HG03571 (cell line): ENCODE data around the gene LRRC75B.
"Not testable (repeated sequence)": the region's sequence is repeated elsewhere in the genome, so short reads cannot be mapped to it uniquely, and the experiment has no call there.

Source experiments
- ATAC-seq: cut with Tn5 transposase; IDR thresholded peaks from one replicate; pipeline ENCODE4 v1.9.1; 2021; ENCODE audit not compliant: unreplicated experiment

Gene LRRC75B, protein sequence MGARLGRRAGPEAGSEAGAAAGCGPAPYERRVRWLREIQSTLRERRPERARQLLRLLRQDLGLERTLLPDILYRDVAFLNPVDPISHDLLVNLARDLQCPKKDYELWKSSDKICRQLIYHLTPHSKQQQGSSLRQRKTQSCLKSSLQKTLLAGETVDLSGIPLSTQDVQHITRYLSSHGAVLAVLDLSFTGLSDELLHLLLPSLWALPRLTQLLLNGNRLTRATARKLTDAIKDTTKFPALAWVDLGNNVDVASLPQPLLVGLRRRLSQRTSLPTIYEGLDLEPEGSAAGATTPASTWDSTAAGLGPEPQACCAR

DNA sequence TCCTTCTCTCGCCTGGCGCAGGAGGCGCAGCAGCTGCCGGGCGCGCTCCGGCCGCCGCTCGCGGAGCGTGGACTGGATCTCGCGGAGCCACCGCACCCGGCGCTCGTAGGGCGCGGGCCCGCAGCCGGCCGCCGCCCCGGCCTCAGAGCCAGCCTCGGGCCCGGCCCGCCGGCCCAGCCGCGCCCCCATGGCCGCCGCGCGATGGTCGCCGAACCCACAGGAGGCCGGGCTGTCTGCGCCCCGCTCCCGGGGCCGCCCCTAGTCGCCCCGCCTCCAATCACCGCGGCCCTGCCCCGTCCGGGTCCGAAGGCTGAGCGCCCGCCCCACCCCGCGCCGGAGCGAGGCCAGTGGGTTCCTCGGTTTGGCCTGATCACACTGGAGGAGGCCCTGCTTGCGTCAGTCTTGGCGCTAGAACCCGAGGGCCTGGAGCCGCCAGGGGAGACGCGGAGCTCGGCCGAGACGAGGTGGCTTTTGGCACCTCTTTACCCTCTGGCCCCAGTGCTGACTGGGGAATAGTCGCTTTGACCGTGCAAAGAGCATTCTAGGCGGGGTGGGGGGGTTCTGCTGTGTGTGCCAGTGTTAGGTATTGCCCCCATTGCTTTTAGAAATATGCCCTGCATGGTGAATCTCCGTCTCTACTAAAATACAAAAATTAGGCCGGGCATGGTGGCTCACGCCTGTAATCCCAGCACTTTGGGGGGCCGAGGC is at the start of gene LRRC75B:
Gene LRRC75B (minus strand): TSS at position 223 of the 708 bp plus-strand sequence. CDS start 34 bp downstream, at position 189.
- ATAC-seq = peak; percentile 66

- ATAC-seq = not testable (repeated sequence)
Measured at GRCh38 chr22:24642307-24642706, 49.4 kb upstream of the LRRC75B start.

- ATAC-seq = not testable (repeated sequence)
Measured at GRCh38 chr22:24636513-24636912, 43.6 kb upstream of the LRRC75B start.

GRCh38 chr22:24634776-24635389 is 42.0 kb upstream of the LRRC75B start:
- not testable (repeated sequence) for ATAC-seq

DNA sequence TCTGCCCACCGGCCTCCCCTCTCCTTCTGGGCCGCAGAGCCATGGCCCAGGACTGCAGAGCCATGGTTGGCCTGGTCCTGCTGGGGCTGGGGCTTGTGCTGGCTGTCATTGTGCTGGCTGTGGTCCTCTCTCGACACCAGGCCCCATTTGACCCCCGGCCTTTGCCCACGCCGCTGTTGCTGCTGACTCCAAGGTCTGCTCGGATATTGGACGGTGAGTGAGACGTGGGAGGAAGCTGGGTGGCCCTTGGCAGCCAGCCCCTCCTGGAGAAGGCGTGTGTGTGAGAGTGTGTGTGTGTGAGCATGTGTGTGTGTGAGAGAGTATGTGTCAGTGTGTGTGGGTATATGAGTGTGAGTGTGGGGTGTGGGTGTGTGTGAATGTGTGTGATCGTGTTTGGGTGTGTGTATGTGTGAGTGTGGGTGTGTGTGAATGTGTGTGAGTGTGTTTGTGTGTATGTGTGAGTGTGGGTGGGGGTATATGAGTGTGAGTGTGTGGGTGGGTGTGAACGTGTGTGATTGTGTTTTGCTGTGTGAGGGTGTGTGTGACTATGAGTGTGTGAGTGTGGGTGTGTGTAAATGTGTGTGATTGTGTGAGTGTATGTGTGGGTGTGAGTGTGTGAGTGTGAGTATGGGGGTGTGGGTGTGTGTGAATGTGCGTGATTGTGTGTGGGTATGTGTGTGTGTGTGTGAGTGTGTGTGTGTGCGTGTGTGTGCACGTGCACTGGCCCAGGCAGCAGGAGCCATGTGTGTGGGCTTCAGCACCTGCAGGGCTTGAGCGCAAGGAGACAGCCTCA is 40.6 kb upstream of the LRRC75B start:
- not testable (repeated sequence) for ATAC-seq

DNA sequence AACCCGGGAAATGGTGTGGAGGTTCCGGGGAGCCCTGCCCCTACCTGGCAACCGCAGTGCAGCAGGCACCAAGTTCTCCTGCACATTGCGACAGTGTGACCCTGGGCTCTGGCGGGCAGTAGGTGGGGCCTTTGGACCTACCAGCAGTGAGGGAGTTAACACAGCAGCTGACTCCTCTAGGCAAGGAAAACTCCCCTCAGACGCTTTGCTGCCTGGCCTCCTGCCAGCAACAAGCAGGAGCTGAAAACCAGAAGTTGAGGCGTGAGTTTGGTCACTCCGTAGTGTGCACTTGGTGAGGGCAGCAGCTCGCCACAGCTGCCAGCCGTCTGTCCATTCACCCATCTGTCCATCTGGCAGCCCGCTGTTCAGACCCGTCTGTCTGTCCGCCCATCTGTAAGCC is 39.8 kb upstream of the LRRC75B start:
- ATAC-seq = not testable (repeated sequence)

DNA sequence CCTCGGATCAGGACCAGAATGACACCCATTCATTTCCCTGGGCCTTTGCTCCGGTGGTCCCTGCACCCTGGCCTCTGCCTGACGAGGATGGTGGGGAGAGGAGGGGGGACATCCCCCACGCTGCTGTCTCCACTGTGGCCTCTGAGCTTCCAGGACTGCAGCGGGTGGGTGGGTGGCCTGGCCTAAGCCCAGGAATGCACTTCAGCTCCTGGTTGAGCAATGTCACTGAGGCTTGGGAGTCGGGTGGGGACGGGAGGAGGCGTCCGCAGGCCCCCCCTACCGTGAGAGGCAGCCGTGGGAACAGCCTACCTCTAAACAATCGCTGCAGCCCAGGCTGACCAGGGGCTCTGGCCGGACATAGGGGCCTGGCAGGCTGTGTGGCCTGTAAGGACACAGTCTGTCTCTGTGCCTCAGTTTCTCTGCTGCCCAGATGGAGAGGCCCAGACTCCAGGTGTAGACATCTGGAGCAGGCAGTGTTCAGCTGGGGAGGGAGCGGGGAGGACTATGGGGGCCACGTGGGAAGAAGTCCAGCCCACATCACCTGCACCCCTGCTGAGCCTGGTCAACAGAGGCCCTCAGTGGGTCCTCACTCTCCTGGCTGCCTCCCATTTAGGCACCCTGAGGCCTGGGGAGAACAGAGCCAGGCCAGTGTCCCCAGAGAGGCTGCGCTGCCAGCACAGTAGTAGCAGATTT is 38.7 kb upstream of the LRRC75B start:
- not testable (repeated sequence) for ATAC-seq

DNA sequence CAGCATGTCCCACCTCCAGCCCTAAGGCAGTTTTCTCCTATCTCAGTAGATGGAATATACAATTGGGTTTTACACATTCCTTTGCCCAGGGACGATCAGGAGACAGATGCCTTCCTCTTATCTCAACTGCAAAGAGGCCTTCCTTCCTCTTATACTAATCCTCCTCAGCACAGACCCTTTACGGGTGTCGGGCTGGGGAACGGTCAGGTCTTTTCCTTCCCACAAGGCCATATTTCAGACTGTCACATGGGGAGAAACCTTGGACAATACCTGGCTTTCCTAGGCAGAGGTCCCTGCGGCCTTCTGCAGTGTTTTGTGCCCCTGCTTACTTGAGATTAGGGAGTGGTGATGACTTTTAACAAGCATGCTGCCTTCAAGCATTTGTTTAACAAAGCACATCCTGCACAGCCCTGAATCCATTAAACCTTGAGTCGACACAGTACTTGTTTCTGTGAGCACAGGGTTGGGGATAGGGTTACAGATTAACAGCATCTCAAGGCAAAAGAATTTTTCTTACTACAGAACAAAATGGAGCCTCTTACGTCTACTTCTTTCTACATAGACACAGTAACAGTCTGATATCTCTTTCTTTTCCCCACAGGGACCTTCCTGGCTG is 38.0 kb upstream of the LRRC75B start:
- not testable (repeated sequence) for ATAC-seq

DNA sequence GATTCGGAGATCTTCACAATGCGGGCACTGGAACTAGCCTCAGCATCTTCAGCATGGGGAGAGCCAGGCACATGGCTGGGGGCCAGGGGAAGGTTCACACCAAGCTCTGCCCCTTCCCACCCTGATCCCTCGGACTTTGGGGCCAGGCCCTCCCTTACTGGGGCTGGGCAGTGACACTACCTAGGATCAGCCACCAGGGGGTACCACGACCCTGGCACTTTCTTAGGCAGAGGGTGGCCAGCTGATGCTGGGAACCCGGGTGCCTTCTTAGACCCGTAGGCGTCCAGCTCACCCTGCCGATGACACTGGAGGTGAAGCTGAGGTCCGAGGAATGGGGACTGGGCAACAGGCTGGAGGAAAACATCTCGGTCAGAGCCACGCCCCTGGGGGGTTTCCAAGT is 36.2 kb upstream of the LRRC75B start:
- not testable (repeated sequence) for ATAC-seq

GRCh38 chr22:24627911-24628310 is 35.0 kb upstream of the LRRC75B start:
- ATAC-seq = not testable (repeated sequence)

DNA sequence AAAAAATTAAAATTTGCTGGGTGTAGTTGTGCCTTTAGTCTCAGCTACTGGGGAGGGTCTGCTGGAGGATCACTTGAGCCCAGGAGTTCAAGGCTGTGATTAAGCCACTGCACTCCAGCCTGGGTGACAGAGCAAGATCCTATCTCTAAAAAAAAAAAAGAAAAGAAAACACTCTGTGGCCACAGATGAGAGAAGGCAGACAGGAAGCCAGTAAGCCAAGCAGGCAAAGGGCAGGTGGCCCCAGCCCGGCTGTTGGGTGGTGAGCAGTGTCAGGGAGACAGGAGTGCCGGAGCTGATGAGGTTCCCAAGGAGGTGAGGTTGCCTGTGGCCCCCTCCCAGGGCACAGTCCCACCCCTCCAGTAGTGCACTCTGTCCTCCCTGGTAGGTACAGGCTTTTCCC is 29.7 kb upstream of the LRRC75B start:
- not testable (repeated sequence) for ATAC-seq

- ATAC-seq = not testable (repeated sequence)
Measured at GRCh38 chr22:24621244-24621643, 28.4 kb upstream of the LRRC75B start.

DNA sequence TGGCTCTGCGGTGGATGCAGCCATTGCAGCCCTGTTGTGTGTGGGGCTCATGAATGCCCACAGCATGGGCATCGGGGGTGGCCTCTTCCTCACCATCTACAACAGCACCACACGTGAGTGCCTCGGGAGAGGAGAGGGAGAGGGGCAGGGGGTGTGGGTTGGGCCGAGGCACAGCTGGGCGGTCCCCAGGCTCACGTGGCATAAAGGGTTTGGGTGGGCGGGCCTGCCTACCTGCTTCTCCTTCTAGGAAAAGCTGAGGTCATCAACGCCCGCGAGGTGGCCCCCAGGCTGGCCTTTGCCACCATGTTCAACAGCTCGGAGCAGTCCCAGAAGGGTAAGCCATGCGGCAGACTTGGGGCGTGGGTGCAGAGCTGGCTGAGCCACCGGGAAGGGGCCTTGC is 21.9 kb upstream of the LRRC75B start:
- ATAC-seq = not testable (repeated sequence)

- ATAC-seq = not testable (repeated sequence)
Measured at GRCh38 chr22:24609888-24610287, 17.0 kb upstream of the LRRC75B start.

DNA sequence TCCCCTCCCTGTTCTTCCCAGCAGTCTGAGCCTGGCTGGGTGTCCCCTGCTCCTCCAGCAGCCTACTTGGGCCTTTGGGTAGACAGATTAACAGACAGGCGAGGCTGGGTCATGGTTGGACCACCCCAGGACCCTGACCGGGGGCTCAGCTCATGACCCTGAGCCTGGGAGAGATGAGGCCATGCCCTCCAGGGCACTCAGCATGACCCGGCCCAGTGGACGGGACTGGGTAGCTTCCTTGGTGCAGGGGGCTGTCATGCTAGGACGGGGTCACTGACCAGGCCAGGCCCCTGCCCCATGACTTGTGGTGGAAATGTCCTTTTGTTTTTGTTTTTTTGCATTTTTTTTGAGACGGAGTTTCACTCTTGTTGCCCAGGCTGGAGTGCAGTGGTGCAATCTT is 15.5 kb upstream of the LRRC75B start:
- ATAC-seq = not testable (repeated sequence)

GRCh38 chr22:24607429-24607983 is 14.6 kb upstream of the LRRC75B start:
- ATAC-seq = peak; percentile 58

DNA sequence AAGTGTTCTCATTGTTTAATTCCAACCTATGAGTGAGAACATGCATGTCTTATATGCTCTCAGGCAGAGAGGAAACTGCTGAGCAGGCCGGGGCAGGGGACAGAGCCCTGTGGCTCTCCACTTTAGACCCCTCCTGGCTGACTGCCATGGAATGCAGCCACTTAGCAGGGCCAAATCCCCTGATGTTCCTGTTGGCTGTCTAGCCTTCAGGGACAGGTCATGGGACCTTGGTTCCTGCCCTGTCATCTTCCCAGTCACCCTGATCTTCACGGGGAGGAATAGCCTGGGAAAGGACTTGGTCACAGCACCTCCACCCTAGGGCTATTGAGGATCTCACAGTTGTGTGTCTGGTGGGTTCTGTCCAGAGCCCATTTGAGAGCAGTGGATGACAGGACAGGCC is 13.5 kb upstream of the LRRC75B start:
- not testable (repeated sequence) for ATAC-seq

- ATAC-seq = not testable (repeated sequence)
Measured at GRCh38 chr22:24603770-24604629, 11.1 kb upstream of the LRRC75B start.
